NT2/D1 (cell line): Measurements from ENCODE around the gene MAML3.

ENCODE experiments used
- DNase-seq: peaks from one replicate; pipeline ENCODE4 v3.0.0-alpha.2; 2011; ENCODE audit warnings: low read depth, low spot score
- H3K27me3 ChIP-seq: 2 replicates; pipeline ENCODE4 v1.6.0; 2011; ENCODE audit warnings: mild to moderate bottlenecking; ENCODE audit not compliant: insufficient read length, insufficient read depth
- H3K36me3 ChIP-seq: 2 replicates; pipeline ENCODE4 v1.6.1; 2011; ENCODE audit warnings: mild to moderate bottlenecking, low read length, mixed read lengths; ENCODE audit not compliant: insufficient read depth, insufficient read length
- H3K4me1 ChIP-seq: 2 replicates; pipeline ENCODE4 v1.5.1; 2011; ENCODE audit not compliant: insufficient read depth, insufficient read length
- H3K4me3 ChIP-seq: 2 replicates; pipeline ENCODE4 v1.5.1; 2011; ENCODE audit warnings: low read depth; ENCODE audit not compliant: insufficient read length
- H3K9ac ChIP-seq: 2 replicates; pipeline ENCODE4 v1.6.0; 2011; ENCODE audit warnings: low read depth; ENCODE audit not compliant: insufficient read length
- H3K9me3 ChIP-seq: 2 replicates; pipeline ENCODE4 v1.5.1; 2011; ENCODE audit warnings: mild to moderate bottlenecking, low read length; ENCODE audit not compliant: insufficient read depth
- SUZ12 ChIP-seq: IDR thresholded peaks from 2 replicates; pipeline ENCODE4 v1.6.1; 2011; ENCODE audit not compliant: insufficient read length, insufficient read depth; ENCODE audit errors: extremely low read depth
- YY1 ChIP-seq: IDR thresholded peaks from 2 replicates; pipeline ENCODE4 v1.6.1; 2011; ENCODE audit not compliant: insufficient read length, insufficient read depth
- ZNF274 ChIP-seq: IDR thresholded peaks from 2 replicates; pipeline ENCODE4 v1.6.1; 2011; ENCODE audit warnings: mild to moderate bottlenecking, low read depth, low read length

Gene MAML3

DNA sequence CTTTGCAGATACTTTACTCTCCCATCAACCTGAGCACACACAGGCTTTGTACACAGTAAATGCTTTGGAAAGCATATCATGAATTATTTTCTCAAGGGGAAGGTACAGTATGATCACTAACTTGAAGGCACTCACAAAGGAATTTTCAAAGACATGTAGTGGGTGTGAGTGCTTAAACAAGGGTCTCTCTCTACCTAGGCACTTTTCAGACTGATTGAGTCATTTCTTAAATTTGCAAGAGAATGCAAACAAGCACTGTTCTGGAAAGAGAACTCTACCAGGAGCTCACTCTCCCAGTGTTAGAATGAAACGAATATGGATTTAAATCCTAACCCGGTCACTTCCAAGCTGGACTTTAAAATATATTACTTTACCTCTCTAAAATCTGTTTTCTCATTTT is 85.7 kb downstream of the MAML3 start:
- no peaks in the 10 kb centered on the region for H3K9me3 ChIP-seq
- H3K4me1 ChIP-seq: no peaks in the 10 kb centered on the region
- no peak overlapping the region for H3K9ac ChIP-seq
- H3K36me3 ChIP-seq: no peaks in the 10 kb centered on the region
- no peak for DNase-seq
- no peak for TF ChIP-seq YY1
- TF ChIP-seq ZNF274: no peak
- no peak for TF ChIP-seq SUZ12
- no peak overlapping the region for H3K4me3 ChIP-seq
- H3K27me3 ChIP-seq: no peaks in the 10 kb centered on the region

DNA sequence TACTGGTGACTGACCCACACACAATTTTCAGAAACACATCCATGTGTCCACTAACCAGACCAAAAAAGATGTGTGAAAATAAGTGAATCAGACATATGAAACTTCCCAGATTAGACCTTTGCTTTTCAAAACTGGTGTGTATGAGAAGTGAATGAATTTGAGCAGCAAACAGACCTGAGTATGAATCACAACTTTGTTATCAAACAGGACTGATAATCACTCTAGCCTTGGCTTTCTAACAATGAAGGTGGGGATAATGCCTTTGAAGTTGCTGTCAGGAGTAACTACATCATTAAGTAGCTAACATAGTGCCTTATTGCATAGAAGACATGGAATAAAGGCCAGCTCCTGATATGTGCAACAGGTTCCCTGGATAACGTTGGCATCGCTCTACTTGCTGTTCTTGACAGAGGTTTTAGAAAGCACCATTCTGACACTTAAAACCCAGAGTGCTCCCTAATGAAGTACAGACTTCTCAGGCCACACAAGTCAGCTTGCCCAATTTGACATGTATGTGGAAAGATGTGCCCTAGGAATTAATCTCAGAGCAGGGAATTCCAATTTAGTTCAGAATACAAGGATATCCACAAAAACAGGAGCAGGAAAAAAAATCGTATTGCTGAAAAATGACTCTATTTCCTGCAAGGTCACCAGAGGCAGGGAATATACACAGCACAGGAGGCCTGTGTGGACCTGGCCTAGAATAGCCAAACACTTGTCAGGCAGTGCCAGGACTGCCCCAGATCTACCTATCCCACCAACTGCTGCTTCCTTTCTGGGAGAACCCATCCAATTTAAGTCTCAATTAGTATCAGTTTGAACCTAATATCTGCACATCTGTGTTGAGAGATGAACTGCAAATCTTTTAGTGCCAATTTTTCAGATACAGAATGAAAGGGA is 87.7 kb downstream of the MAML3 start:
- no peak overlapping the region for H3K9ac ChIP-seq
- H3K4me1 ChIP-seq: no peaks in the 10 kb centered on the region
- no peaks in the 10 kb centered on the region for H3K9me3 ChIP-seq
- H3K27me3 ChIP-seq: no peaks in the 10 kb centered on the region
- no peak for DNase-seq
- no peak overlapping the region for H3K4me3 ChIP-seq
- TF ChIP-seq ZNF274: no peak
- no peak for TF ChIP-seq YY1
- no peak for TF ChIP-seq SUZ12
- H3K36me3 ChIP-seq: no peaks in the 10 kb centered on the region

DNA sequence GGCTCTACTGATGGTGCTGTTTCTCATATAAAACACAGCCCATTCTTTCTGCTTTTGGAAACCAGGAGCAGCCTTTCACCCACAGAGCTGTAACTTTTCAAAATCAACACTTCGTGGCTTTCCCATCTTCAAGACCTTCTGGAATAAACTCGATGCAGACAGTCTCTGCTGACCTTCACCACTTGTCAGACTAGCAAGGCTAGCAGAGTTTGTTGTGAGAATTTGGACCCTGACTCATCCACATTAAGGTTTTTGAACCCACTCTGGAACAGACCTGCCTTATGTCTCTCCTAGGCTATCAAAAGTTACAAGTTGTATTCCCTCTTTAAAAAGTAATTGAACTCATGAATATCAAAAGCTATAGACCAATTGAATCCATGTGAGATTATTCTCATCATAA is 88.6 kb downstream of the MAML3 start:
- no peak overlapping the region for H3K4me3 ChIP-seq
- no peaks in the 10 kb centered on the region for H3K4me1 ChIP-seq
- TF ChIP-seq ZNF274: no peak
- TF ChIP-seq YY1: no peak
- no peak for TF ChIP-seq SUZ12
- no peaks in the 10 kb centered on the region for H3K9me3 ChIP-seq
- no peak overlapping the region for H3K9ac ChIP-seq
- H3K27me3 ChIP-seq: no peaks in the 10 kb centered on the region
- H3K36me3 ChIP-seq: no peaks in the 10 kb centered on the region
- no peak for DNase-seq

DNA sequence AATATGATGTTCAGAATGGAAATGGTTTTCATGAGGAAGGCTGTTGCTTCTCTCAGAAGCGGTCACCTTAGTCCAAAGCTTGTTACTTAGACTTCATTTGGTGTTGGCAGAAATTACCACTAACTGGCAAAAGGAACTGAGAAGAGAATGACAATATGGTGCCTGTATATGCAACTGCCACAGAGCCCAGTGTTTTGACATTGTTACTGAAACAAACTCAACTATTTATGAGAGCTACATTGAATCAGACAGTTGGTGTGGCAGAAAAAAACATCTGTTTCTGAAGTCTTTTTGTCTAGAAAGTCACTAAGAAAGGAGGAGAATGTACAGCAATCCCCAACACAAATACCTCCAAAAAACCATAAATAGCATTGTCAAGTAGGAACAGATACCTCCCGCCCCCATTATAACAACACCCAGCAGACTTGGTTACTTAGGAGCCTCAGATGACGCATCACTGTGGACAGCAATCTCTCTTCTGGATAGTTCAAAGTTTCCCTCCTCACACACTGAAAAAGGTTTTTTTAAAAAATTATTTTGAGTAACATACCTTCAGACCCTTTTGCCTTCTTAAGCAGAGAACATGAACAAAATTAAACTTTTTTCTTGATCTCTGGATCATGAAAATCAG is 92.2 kb downstream of the MAML3 start:
- Histone ChIP-seq H3K4me1 (no peaks in the 10 kb centered on the region), H3K9me3 (no peaks in the 10 kb centered on the region), H3K9ac (no peak overlapping the region), H3K36me3 (no peaks in the 10 kb centered on the region), H3K4me3 (no peak overlapping the region), H3K27me3 (no peaks in the 10 kb centered on the region)
- no peak for DNase-seq
- TF ChIP-seq YY1 (no peak), ZNF274 (no peak)

DNA sequence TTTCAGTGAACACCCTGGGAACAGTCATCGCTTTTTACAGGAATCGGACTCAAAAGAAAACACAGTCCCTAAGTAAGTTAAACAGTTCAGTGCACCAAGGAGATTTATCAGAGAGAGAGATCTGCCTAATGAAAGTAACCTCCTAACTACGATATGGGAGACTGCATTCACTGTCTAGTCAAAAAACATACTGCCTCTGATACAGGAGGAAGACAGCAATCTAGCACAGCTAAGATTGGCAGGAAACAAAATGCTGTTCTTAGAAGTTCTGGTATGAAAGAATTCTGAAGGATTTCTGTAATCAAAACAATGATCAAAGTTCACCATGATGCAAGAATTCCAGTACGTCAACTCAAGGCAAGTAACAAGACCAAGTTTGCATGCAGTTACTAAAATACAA is 92.8 kb downstream of the MAML3 start:
- no peak for DNase-seq
- Histone ChIP-seq H3K27me3 (no peaks in the 10 kb centered on the region), H3K36me3 (no peaks in the 10 kb centered on the region), H3K9me3 (no peaks in the 10 kb centered on the region), H3K4me1 (no peaks in the 10 kb centered on the region), H3K9ac (no peak overlapping the region), H3K4me3 (no peak overlapping the region)
- TF ChIP-seq YY1 (no peak), ZNF274 (no peak), SUZ12 (no peak)

DNA sequence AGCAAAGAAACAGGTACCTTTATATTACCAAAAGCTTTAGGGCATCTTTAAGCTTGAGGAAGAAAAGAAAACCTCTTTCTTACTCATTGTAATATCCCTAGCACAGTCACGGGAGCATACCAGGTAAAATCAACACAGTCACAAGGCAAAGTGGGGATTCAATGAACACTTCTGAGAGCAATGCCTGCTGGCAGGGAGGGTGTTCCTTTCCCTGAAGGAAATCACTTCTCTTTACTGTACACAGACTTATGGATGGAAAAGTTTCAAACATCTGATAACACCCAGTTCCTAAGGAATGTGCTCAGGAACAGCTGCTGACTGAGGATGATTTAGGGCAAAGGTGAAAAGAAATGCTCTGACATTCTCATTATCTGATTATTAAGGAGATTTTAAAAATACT is 94.8 kb downstream of the MAML3 start:
- no peak overlapping the region for H3K9ac ChIP-seq
- no peaks in the 10 kb centered on the region for H3K9me3 ChIP-seq
- H3K27me3 ChIP-seq: no peaks in the 10 kb centered on the region
- H3K36me3 ChIP-seq: no peaks in the 10 kb centered on the region
- H3K4me3 ChIP-seq: no peak overlapping the region
- DNase-seq: no peak
- peaks cover 2% of the 10 kb centered on the region for H3K4me1 ChIP-seq
- no peak for TF ChIP-seq SUZ12
- TF ChIP-seq ZNF274: no peak
- TF ChIP-seq YY1: no peak

DNA sequence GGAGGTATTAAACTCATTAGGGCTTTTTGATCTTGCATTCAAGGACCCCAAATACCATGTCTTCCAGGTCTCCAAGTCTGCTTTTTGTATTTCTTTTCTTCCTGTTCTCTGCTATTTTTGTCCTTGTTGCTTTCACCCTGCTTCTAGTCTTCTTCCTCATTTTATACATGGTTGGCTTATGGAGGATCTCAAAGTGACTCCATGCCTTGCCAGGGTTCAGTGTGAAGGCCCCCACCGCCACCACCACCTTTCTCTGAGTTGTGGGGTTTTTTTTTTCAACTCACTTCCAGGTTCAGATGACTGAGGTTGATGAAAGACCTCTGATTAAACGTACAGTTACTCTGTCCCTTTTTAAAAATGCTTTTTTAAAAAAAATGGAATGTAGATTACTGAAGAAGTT is 96.3 kb downstream of the MAML3 start:
- DNase-seq: no peak
- TF ChIP-seq YY1 (no peak), ZNF274 (no peak), SUZ12 (no peak)
- no peak overlapping the region for H3K4me3 ChIP-seq

More for the DNA sequence above, 96.3 kb downstream of the MAML3 start:
- Histone ChIP-seq H3K9ac (no peak overlapping the region), H3K36me3 (no peaks in the 10 kb centered on the region), H3K4me1 (peaks cover 2% of the 10 kb centered on the region), H3K27me3 (no peaks in the 10 kb centered on the region), H3K9me3 (no peaks in the 10 kb centered on the region)
